Duodenal mucosa (tissue), 2 donors: Measurements from ENCODE around the gene IFT20.
A peak's percentile ranks its signal among the peaks of the same experiment; 100 is the strongest.

ENCODE experiments used
- H3K27ac ChIP-seq: one replicate; pipeline ENCODE4 v1.7.0; 2013; ENCODE audit warnings: low read depth, low read length
- H3K27me3 ChIP-seq, 2 donors: one replicate each; pipeline ENCODE4 v1.7.0; 2013; ENCODE audit warnings: low read length in 2 of 2, control low read depth in 1 of 2; ENCODE audit not compliant: insufficient read depth in 2 of 2, control insufficient read depth in 1 of 2
- H3K36me3 ChIP-seq, 2 donors: one replicate each; pipeline ENCODE4 v1.7.0; 2013; ENCODE audit warnings: low read length in 2 of 2, control low read depth in 1 of 2; ENCODE audit not compliant: insufficient read depth in 2 of 2, control insufficient read depth in 1 of 2
- H3K4me1 ChIP-seq, 2 donors: one replicate each; pipeline ENCODE4 v1.7.0; 2013; ENCODE audit warnings: low read length in 2 of 2, control low read depth in 1 of 2; ENCODE audit not compliant: insufficient read depth in 2 of 2, control insufficient read depth in 1 of 2
- H3K4me3 ChIP-seq, 2 donors: one replicate each; pipeline ENCODE4 v1.7.0; 2013; ENCODE audit warnings: low read length in 2 of 2, low read depth in 1 of 2
- H3K9ac ChIP-seq, 2 donors: one replicate each; pipeline ENCODE4 v1.7.0; 2013; ENCODE audit warnings: low read length in 2 of 2, low read depth in 1 of 2
- H3K9me3 ChIP-seq, 2 donors: one replicate each; pipeline ENCODE4 v1.7.0; 2013; ENCODE audit warnings: low read length in 2 of 2, control low read depth in 1 of 2; ENCODE audit not compliant: control insufficient read depth in 1 of 2

The IFT20 gene

GRCh38 chr17:28326114-28326513 lies 9.2 kb downstream of the IFT20 start:
- no peaks in the 10 kb centered on the region for H3K9me3 ChIP-seq
- H3K4me3 ChIP-seq, result no peak overlapping the region
- H3K36me3 ChIP-seq, result peaks cover 6 to 42% of the 10 kb centered on the region in 2 donors
- no peak overlapping the region for H3K9ac ChIP-seq
- peaks cover 16 to 36% of the 10 kb centered on the region in 2 donors for H3K4me1 ChIP-seq
- H3K27ac ChIP-seq, result no peak overlapping the region
- H3K27me3 ChIP-seq, result no peaks in the 10 kb centered on the region

GRCh38 chr17:28325211-28325610 lies 10.1 kb downstream of the IFT20 start:
- Histone ChIP-seq H3K27ac (no peak overlapping the region), H3K36me3 (peaks cover 6 to 33% of the 10 kb centered on the region in 2 donors), H3K27me3 (no peaks in the 10 kb centered on the region), H3K9me3 (no peaks in the 10 kb centered on the region), H3K9ac (no peak overlapping the region), H3K4me1 (peaks cover 21 to 39% of the 10 kb centered on the region in 2 donors), H3K4me3 (no peak overlapping the region)

GRCh38 chr17:28324781-28325180 lies 10.5 kb downstream of the IFT20 start:
- Histone ChIP-seq H3K27me3 (no peaks in the 10 kb centered on the region), H3K4me1 (peaks cover 25 to 44% of the 10 kb centered on the region in 2 donors), H3K27ac (no peak overlapping the region), H3K36me3 (peaks cover 6 to 33% of the 10 kb centered on the region in 2 donors), H3K4me3 (no peak overlapping the region), H3K9ac (no peak overlapping the region), H3K9me3 (no peaks in the 10 kb centered on the region)

GRCh38 chr17:28324267-28324745 lies 11.0 kb downstream of the IFT20 start:
- peaks cover 29 to 48% of the 10 kb centered on the region in 2 donors for H3K4me1 ChIP-seq
- H3K27me3 ChIP-seq, result no peaks in the 10 kb centered on the region
- no peak overlapping the region for H3K27ac ChIP-seq
- H3K9ac ChIP-seq, result no peak overlapping the region
- H3K36me3 ChIP-seq, result peaks cover 4 to 31% of the 10 kb centered on the region in 2 donors
- H3K4me3 ChIP-seq, result no peak overlapping the region
- no peaks in the 10 kb centered on the region for H3K9me3 ChIP-seq

GRCh38 chr17:28320215-28321061 lies 14.8 kb downstream of the IFT20 start:
- H3K4me1 ChIP-seq, result peaks cover 33 to 43% of the 10 kb centered on the region in 2 donors
- no peaks in the 10 kb centered on the region for H3K9me3 ChIP-seq
- no peaks in the 10 kb centered on the region for H3K27me3 ChIP-seq
- H3K27ac ChIP-seq, result no peak overlapping the region
- H3K4me3 ChIP-seq, result peak overlapping the region; percentile 20 to 92
- no peaks in the 10 kb centered on the region for H3K36me3 ChIP-seq
- peak overlapping the region in 1 of 2 donors; percentile 64 for H3K9ac ChIP-seq

GRCh38 chr17:28319598-28319935 lies 15.7 kb downstream of the IFT20 start:
- Histone ChIP-seq H3K9ac (peak overlapping the region; percentile 64 to 65), H3K4me3 (peak overlapping the region; percentile 82 to 92), H3K27ac (no peak overlapping the region), H3K27me3 (no peaks in the 10 kb centered on the region), H3K4me1 (peaks cover 24 to 34% of the 10 kb centered on the region in 2 donors), H3K36me3 (no peaks in the 10 kb centered on the region), H3K9me3 (no peaks in the 10 kb centered on the region)

GRCh38 chr17:28318759-28319597 lies 16.3 kb downstream of the IFT20 start, which contains the start of gene TMEM97:
TSS of gene TMEM97 (plus strand) at chr17:28319200. CDS start at chr17:28319240, 40 bp downstream.
- Histone ChIP-seq H3K4me3 (peak within 1 kb of the TSS; percentile 82 to 92), H3K9me3 (no peaks in the 10 kb centered on the region), H3K27me3 (no peaks in the 10 kb centered on the region), H3K4me1 (peaks cover 22 to 28% of the 10 kb centered on the region in 2 donors), H3K36me3 (no peaks in the 10 kb centered on the region), H3K9ac (peak within 1 kb of the TSS; percentile 64 to 65), H3K27ac (no peak within 1 kb of the TSS)

- Histone ChIP-seq H3K4me3 (peak overlapping the region; percentile 82 to 92), H3K36me3 (no peaks in the 10 kb centered on the region), H3K27me3 (no peaks in the 10 kb centered on the region), H3K27ac (no peak overlapping the region), H3K9ac (peak overlapping the region; percentile 36 to 65), H3K9me3 (no peaks in the 10 kb centered on the region), H3K4me1 (peaks cover 22 to 27% of the 10 kb centered on the region in 2 donors)
These were observed 17.1 kb downstream of the IFT20 start for GRCh38 chr17:28317966-28318758.

- Histone ChIP-seq H3K9ac (peak overlapping the region in 1 of 2 donors; percentile 54), H3K4me1 (peaks cover 20 to 22% of the 10 kb centered on the region in 2 donors), H3K27ac (no peak overlapping the region), H3K4me3 (no peak overlapping the region), H3K36me3 (no peaks in the 10 kb centered on the region), H3K27me3 (no peaks in the 10 kb centered on the region), H3K9me3 (no peaks in the 10 kb centered on the region)
These were observed 17.9 kb downstream of the IFT20 start for GRCh38 chr17:28317099-28317965.
